Mesothelial cell of epicardium (in vitro differentiated cells): ENCODE measurements around the gene SOCS3. TPM values are rescaled to one million over a fixed set of nuclear protein-coding genes. Genes with fewer than 3 reads are reported as not detected.

ENCODE experiments used
- DNase-seq, 2 experiments: peaks; one replicate each; pipeline ENCODE4 v3.0.0; 2021; ENCODE audit warnings: low spot score in 2 of 2; ENCODE audit not compliant: unreplicated experiment in 2 of 2
- H3K27ac Mint-ChIP-seq: 2 replicates; pipeline ENCODE4 v1.8.0; 2021; ENCODE audit warnings: mixed read lengths
- H3K27me3 Mint-ChIP-seq: 2 replicates; pipeline ENCODE4 v1.8.0; 2021; ENCODE audit warnings: low read depth, mixed read lengths
- H3K36me3 Mint-ChIP-seq: 2 replicates; pipeline ENCODE4 v1.8.0; 2021; ENCODE audit warnings: mixed read lengths
- H3K4me1 Mint-ChIP-seq: 2 replicates; pipeline ENCODE4 v1.8.0; 2021; ENCODE audit warnings: mixed read lengths
- H3K4me3 Mint-ChIP-seq: 2 replicates; pipeline ENCODE4 v1.8.0; 2021; ENCODE audit warnings: mild to moderate bottlenecking, moderate library complexity, mixed read lengths
- H3K9me3 Mint-ChIP-seq: 2 replicates; pipeline ENCODE4 v1.8.0; 2021; ENCODE audit warnings: mixed read lengths
- total RNA-seq: library from RNA; stranded (reverse); gene quantifications from 3 replicates; pipeline ENCODE4 v1.2.1, GENCODE V29; 2021
- TF ChIP-seq, protein P1 (sequence below): fragments of 200-600 bp; sonication (generic); IDR thresholded peaks from one replicate; pipeline ENCODE4 v1.5.0; 2021; ENCODE audit warnings: antibody characterized with exemption; ENCODE audit not compliant: unreplicated experiment

The SOCS3 gene
- total RNA-seq, 1 donor from 2014 or later = 45.7 TPM

DNA sequence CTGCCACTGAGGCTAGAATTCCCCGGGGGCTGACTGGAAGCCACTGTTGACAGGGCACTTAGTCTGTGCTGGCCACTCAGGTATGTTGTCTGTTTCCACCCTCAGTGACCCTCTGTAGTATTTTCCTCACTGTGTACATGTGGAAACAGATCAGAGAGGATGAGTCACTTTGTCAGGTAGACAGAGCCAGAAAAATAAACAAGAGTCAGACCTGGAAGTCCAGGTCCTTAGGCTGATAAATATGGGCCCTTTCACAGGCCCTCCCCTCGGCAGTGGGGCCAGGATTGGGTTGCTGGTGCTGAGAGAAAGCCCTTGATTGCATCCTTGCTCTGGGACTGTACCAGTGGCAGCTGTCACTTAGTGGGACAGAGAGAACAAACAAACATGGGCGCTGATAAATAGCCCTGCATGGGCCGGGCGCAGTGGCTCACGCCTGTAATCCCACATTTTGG, 39.8 kb upstream of the SOCS3 start:
- Mint-ChIP-seq H3K4me1 (peaks cover 11% of the 10 kb centered on the region), H3K27me3 (no peaks in the 10 kb centered on the region), H3K27ac (no peak overlapping the region), H3K36me3 (peaks cover 40% of the 10 kb centered on the region), H3K4me3 (no peak overlapping the region), H3K9me3 (no peaks in the 10 kb centered on the region)
- TF ChIP-seq, protein P1, sequence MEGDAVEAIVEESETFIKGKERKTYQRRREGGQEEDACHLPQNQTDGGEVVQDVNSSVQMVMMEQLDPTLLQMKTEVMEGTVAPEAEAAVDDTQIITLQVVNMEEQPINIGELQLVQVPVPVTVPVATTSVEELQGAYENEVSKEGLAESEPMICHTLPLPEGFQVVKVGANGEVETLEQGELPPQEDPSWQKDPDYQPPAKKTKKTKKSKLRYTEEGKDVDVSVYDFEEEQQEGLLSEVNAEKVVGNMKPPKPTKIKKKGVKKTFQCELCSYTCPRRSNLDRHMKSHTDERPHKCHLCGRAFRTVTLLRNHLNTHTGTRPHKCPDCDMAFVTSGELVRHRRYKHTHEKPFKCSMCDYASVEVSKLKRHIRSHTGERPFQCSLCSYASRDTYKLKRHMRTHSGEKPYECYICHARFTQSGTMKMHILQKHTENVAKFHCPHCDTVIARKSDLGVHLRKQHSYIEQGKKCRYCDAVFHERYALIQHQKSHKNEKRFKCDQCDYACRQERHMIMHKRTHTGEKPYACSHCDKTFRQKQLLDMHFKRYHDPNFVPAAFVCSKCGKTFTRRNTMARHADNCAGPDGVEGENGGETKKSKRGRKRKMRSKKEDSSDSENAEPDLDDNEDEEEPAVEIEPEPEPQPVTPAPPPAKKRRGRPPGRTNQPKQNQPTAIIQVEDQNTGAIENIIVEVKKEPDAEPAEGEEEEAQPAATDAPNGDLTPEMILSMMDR = no peak
- DNase-seq = no peak

DNA sequence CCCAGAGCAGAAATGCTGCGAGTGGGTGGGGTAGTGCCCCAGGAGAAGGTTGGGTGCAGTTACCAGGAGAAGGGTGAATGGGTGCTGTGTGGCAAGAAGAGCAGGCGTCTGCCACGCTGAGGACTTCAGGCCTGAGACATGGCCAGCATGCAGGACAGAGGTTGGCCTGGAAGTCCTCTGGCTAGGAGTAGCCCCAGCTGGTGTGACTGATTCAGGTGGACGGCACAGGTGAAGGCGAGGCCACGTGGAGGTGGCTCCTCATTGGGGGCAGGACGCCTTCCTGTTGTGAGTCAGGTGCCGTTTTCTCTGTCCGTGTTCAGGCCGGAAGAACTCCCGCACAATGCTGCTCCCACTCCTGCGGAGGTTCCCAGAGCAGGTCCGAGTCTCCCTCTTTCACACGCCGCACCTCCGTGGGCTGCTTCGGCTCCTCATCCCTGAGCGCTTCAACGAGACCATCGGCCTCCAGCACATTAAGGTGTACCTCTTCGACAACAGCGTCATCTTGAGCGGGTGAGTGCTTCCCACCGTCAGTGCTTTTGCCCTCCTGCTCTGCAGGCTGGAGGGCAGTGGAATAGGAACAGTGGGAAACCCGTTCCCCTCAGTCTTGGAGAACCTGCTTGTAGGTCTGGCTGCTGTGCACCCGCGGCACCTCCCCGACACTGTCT, 39.3 kb upstream of the SOCS3 start:
- H3K27ac Mint-ChIP-seq = no peak overlapping the region
- peaks cover 37% of the 10 kb centered on the region for H3K36me3 Mint-ChIP-seq
- H3K27me3 Mint-ChIP-seq = no peaks in the 10 kb centered on the region
- H3K4me3 Mint-ChIP-seq = no peak overlapping the region
- DNase-seq = no peak
- peaks cover 14% of the 10 kb centered on the region for H3K4me1 Mint-ChIP-seq
- H3K9me3 Mint-ChIP-seq = no peaks in the 10 kb centered on the region
- TF ChIP-seq, protein P1 = no peak

DNA sequence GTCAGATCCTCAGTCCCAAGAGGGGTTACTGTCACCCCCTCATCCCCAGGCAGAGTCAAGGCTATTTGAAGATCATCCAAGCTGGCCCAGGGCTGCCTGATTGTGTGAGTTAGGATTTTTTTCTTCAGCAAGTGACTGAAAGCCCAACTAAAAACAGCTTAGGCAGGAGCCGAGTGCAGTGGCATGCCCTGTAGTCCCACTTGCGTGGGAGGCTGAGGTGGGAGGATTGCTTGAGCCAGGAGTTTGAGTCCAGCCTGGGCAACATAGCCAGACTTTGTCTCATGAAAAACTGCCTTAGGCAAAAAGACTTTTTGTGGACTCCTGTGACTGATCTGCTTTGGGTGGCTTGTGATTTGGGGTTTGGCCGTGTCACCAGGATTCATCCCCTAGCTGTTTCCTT, 38.5 kb upstream of the SOCS3 start:
- Mint-ChIP-seq H3K27ac (no peak overlapping the region), H3K4me3 (no peak overlapping the region), H3K9me3 (no peaks in the 10 kb centered on the region), H3K36me3 (peaks cover 30% of the 10 kb centered on the region), H3K27me3 (no peaks in the 10 kb centered on the region), H3K4me1 (peaks cover 19% of the 10 kb centered on the region)
- TF ChIP-seq, protein P1 = no peak
- no peak for DNase-seq

DNA sequence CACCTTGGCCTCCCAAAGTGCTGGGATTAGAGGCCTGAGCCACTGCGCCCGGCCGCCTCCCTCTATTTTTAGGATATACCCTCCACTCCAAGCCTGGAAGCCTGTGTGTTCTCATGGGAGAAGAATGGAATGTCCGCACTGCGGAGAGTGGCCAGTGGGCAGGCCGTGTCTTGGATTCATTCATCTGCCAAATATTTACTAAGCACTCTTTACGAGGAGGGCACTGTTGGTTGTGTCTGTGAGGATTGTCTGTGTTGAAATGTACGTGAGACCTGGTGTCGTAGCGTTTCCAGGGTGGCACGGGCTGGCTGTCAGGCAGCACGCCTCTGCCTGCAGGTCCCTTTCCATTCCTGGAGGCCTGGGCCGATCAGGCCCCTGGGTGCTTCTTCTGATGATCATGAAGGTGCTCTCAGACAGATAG, 37.8 kb upstream of the SOCS3 start:
- TF ChIP-seq, protein P1 = no peak
- no peak for DNase-seq
- Mint-ChIP-seq H3K4me1 (peaks cover 21% of the 10 kb centered on the region), H3K4me3 (no peak overlapping the region), H3K36me3 (peaks cover 27% of the 10 kb centered on the region), H3K9me3 (no peaks in the 10 kb centered on the region), H3K27me3 (no peaks in the 10 kb centered on the region), H3K27ac (peak overlapping the region; percentile 59)

DNA sequence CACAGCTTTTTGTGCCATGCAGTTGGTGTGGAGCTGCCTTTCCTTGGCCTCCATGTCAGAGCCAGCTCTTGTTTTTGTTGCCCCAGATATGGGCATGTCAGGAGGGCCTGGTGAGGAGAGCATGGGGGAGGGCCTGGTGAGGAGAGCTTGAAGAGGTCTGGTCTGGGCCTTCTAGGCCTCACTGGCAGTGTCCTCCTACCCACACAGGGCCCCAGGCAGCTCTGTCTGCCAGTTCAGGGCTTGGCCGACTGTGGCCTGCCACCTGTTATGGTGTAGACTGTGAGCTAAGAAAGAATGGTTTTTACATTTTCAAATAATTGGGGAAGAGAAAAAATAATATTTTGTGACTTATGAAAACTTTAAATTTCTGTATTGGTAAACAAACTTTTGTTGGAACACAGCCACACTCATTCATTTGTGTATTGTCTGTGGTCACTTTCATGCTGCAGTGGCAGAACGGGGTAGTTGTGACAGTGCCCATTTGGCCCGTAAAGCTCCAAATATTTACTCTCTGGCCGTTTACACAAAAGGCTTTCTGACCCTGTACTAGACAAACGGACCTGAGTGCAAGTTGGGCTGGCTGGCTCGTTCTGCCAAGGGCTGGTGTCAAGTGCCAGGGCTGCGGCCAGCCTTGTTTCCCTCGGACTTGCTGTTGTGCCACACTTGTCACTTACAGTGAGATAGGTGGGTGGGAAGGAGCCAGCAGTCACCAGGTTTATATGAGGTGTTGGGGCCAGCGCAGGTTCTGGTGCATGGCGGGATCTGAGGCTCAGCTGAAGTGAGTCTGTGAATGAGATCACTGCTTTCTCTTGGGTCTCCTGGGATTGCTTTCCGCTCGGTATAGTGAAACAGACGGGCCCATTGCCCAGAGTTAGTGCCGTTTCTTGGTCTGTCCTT, 36.8 kb upstream of the SOCS3 start:
- Mint-ChIP-seq H3K27ac (no peak overlapping the region), H3K27me3 (no peaks in the 10 kb centered on the region), H3K4me3 (no peak overlapping the region), H3K4me1 (peaks cover 28% of the 10 kb centered on the region), H3K9me3 (no peaks in the 10 kb centered on the region), H3K36me3 (peaks cover 27% of the 10 kb centered on the region)
- DNase-seq = no peak
- TF ChIP-seq, protein P1 = no peak
